NCI-H1436 treated with DMSO at 0.1 percent for 48 hours (cell line): Measurements from ENCODE around the gene ULK4.
"Not testable (repeated sequence)": the region's sequence is repeated elsewhere in the genome, so short reads cannot be mapped to it uniquely, and the experiment has no call there.

Experiments used
- DNase-seq: peaks from one replicate; lab custom pipeline; 2025; lab: John Stamatoyannopoulos, UW

Gene ULK4

DNA sequence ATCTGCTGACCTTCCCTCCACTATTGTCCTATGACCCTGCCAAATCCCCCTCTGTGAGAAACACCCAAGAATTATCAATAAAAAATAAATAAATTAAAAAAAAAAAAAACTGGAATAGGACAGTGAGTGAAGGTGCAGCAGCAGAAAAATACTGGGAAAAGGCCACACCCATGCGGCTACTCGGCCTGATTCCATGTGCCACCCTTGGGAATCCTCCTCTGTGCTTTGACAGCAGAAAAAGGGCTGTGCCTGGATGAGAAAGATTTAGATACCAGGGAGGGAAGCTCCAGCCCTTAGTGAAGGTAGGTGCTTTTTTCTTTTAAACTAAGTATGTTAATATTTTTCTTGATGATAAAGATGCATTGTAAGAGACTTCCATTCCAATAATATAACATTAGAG is 654.8 kb downstream of the ULK4 start:
- DNase-seq = no peak

DNA sequence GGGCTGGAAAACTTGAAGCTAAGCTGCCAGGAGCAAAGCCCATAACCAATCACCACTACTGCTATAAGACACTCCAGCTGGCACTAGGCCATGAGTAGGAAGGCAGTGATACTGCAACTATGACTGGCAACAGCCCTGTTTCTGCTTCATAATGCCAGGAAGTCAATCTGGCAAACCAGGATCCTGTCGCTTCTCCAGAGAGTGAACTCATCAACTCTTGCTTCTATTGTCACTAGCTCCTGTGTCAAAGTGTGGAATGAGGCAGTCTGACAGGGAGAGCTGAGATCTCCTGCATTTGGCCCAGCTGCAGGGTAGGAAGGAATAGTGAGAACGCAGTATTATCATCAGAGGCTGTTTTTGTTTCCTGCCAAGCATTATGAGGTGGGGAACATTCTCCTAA is 657.3 kb downstream of the ULK4 start:
- DNase-seq = no peak

DNA sequence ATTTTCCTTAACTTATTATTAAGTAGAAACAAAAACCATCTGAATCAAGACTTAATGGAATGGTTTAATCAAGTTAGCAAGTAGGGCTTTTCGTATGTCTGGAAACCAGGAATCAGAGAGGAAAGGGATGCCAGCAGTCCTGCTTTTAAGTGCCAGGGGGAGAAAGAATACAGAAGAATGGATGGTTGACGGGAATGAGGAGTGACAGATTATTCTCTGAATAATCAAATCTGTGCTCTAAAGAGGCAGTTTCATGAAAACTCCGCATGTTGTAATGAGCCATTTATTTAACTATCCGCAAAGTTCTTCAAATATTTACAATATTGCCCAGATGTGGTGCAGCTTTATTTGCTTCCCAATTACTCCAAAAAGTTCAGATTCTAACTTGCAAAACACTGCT is 659.6 kb downstream of the ULK4 start:
- DNase-seq = no peak

DNA sequence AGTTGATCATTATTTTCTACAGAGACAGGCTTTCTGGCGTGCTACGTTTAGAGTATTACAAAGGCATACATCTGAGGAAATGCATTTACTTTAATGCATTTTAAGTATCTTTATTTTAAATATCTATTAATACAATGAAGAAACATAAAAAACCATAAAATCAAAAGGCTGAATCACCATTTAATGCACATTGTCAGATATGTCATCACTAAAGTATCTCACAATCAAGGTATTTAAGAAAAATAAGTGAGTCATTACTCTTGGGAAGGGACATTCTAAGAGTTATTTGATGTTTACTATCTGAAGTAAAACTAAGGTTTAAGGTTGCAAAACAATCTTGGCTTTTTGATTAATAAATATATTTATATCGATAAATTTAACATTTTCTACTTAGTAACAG is 660.4 kb downstream of the ULK4 start:
- no peak for DNase-seq

DNA sequence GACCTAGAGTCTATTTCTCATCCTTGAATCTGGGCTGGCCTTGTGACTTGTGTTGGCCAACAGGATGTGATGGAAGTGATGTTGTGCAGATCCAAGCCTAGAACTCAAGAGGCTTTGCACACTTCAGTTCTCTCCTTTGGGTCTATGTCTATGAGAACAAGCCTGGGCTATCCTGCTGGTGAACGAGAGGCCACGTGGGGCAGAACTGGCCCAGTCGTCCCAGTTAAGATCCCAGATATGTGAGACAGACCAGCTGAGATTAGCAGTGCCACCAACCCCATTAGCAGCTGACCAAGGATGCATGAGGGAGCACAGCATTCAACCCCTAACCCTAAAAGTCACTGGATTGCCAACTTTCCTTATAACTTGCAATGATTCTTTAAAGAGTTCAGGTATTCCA is 662.9 kb downstream of the ULK4 start:
- DNase-seq = no peak

DNA sequence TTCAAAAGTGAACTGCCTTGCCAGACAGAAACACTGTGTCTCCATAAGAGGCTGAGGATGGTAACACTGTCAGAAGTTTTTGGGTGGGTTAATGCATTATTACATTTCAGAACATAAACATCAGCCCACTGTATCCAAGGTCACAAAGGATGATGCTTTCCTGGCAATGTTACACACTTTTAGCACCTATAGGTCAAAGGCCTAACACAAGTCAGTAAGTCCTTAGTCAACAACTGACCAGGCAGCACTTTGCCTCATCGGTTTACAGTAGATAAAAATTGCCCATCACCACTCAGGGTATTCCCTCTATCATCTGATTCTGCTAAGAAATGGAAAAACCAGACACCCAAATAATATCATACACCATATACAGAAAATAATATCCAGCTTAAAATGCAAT is 664.2 kb downstream of the ULK4 start:
- no peak for DNase-seq

DNA sequence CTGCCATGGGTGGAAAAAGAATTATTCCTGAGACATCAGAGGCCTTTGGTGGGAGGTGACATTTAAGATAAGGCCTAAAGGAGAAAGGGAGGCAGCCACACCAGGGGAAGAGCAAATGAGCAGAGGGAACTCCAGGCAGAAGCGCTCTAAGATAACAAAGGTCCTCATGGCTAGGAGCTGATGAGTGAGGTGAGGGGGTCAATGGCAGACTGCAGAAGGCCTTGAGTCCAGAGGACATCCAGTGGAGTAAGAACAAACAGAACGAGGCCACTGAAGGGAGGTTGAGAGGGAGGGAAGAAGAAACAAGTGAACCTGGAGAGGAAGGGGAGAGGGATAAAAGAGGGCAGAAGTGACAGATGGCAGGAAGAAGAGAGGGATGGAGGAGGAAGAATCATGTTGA is 665.3 kb downstream of the ULK4 start:
- DNase-seq = no peak

DNA sequence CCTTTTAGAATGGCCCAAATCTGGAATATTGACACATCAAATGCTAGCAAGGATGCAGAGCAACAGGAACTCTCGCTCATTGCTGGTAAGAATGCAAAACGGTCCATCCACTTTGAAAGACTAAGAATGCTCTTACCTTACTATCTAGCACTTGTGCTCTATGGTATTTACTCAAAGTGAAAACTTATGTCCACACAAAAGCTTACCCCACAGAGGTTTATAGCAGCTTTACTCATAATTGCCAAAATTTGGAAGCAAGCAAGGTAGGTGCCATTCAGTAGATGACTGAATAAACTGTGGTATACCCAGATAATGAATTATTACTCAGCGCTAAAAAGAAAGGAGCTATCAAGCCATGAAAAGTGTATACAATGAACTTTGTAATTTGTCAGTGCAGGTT is 666.2 kb downstream of the ULK4 start:
- DNase-seq = no peak

DNA sequence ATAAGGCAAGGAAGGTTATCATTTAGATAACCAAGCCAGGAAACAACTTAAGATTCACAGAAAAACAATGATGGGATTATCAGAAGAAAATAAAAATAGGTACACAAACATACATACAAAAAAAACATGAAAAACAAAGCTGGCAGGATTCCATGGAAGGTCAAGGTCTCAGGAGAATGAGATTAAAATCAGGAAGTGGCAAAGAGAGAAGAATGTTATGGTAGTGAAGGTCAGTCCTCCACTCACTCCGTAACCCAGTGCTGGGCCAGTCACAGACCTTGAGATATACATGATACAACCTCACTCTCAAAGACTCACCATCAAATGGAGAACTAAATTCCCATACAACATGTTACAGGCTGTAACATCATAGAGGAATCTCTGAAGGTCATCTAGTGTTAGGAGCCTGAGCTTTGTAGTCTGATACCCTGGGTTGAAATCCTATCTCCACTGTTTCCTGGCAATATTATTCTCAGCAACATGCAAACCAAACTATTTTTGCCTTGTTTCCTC is 668.7 kb downstream of the ULK4 start:
- no peak for DNase-seq

DNA sequence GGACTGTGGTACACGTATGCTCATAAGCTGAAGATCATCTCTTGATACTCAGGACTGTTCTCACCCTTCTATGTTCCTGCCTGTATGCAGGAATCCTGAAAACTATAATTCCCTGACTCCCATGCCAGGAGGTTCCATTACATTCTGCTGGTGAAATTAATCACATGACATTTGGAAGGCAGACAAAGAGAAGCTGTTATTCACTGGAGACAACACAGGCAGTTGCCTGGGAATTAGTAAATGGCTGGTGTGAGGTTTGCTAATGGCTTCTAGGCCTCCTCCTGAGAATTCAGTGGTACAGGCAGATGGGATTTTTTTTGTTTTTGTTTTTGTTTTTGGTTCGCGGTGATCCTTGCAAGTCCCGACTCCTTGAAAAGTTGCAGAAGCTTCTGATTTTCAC is 671.2 kb downstream of the ULK4 start:
- no peak for DNase-seq

DNA sequence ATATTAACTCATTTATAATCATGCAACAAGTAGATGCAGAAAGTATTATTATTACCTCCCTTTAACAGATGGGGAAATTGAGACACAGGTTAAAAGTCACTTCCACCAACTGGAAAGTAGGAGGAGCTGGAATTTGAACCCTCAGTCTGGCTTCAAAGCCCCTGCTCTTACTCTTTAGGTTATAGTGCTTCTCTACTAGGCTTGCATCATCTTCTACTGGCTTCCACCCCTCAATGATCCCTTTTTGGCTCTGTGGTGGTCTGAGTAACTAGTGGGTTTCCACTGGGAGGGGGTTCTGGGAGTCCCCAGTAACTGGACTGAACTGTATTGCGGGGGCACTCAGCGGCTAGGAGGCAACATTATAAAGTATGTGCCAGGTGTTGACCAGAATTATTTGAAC is 671.6 kb downstream of the ULK4 start:
- no peak for DNase-seq

DNA sequence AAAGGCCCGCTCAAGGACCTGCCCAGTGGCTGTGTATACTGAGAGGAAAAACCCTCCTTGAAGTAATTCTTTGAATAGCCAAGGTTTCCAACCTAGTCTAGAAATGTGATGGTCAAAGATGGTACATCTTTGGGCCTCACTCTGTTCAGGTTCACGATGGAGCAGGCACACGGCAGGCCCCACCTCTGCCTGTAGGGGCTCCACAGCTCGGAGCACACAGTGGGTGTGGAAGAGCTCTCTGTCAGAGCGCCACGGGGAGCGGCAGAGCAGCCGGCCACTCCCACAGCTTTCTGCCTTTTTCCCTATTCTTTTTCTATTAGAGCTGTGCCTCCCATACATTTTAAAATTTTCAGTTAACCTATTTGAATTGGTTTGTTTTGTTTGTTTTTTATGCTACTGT is 673.1 kb downstream of the ULK4 start:
- no peak for DNase-seq

DNA sequence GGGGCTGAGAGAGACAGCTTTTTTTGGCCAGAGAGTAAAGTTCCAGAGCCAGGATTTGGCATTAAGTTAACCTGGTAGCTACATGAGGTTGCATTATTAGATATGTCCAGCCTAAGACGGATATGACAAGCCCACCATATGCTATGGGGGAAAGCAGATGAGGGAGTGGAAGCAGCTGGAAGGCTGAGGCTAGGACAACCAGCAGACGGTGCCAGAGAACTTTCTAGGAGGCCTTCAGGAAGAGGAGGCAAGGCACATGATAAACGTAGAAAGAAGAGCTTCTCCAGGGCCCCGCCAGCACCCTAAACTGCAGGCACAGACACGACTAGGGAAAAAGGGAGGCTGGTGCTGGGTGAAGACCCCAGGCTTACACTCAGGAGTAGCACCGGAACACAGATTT is 675.6 kb downstream of the ULK4 start:
- DNase-seq = no peak

DNA sequence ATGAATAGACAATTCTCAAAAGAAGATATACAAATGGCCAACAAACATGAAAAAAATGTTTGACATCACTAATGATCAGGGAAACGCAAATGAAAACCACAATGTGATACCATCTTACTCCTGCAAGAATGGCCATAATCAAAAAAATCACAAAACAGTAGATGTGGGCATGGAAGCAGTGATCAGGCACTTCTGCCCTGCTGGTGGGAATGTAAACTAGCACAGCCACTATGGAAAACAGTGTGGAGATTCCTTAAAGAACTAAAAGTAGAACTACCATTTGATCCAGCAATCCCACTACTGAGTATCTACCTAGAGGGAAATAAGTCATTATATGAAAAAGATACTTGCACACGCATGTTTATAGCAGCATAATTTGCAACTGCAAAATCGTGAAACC is 677.0 kb downstream of the ULK4 start:
- not testable (repeated sequence) for DNase-seq

DNA sequence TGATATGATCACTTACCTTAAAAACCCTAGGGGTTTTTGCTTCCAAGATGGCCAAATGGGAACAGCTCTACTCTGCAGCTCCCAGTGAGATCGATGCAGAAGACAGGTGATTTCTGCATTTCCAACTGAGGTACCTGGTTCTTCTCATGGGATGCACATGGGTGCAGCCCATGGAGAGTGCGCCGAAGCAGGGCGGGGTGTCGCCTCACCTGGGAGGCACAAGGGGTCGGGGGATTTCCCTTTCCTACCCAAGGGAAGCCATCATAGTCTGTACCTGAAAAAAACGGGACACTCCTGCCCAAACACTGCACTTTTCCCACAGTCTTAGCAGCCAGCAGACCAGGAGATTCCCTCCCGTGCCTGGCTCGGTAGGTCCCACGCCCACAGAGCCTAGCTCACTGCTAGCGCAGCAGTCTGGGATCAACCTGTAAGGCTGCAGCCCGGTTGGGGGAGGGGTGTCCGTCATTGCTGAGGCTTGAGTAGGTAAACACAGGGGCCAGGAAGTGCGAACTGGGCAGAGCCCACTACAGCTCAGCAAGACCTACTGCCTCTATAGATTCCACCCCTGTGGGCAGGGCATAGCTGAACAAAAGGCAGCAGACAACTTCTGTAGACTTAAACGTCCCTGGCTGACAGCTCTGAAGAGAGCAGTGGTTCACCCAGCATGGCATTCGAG is 684.0 kb downstream of the ULK4 start:
- DNase-seq = no peak

DNA sequence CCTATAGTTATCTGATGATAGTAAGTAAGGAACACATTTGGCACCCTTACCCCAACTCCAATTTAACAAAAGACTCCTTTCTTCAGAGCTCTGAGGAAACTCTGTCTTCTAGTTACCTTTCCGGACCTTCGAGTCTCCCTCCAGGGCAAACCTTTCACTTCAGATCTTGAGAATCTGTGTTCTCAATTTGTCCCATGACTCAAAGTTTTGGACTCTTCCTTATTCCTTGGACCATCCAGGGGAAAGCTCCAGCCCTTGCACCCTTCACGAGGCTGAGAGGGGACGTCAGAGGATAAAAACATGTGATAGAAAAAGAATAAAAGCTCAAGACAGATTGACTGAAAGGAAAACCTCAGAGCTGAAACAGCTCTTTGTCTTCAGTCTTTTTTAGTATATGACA is 685.7 kb downstream of the ULK4 start:
- DNase-seq = no peak

DNA sequence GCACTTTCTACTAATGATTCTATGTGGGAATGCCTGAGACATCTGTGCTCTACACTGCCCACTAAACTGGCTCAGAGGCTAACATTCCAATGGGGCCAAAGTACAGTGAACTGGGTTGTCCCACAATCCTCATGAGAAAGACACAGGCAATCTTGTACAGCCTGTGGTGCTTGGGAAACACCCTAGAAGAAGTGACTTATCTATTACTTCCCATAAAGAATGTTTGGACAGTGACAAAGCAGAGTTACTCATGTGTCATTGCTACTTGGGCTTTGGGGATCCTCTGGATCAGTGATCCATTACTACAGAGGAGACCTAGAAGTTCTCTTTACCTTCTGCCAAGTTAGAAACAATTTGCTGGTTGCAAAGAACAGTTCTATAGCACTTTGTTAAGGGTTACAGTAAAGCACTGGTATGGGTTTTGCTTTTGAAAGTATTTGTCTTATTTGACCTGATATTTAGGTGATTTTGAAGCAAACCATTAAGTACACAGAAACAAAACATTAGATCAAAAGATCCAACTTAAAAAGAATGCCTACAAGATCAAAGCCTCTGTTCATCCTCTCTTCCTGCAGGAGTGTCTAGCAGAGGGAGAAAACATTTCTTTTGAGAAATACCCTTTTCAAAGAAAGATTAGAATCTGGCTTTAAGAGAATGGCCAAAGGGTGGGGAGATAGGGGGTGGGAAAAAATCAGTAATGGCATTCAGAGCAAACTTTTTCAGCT is 686.8 kb downstream of the ULK4 start:
- DNase-seq = no peak

DNA sequence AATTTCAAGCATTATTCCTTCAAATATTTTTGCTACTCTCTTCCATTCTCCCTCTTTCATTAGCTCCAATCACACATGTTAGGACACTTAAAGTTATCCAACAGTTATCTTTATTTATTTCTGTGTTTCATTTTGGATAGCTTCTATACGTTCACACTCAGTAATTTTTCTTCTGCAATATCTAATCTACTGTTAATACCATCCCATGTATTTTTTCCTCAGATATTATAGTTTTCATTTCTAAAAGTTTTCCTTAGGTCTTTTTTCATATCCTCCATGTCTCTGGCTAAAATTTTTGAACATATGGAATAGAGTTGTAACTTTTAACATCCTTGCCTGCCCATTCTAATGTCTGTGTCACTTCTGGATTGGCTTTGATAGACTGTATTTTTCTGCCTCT is 689.2 kb downstream of the ULK4 start:
- DNase-seq = no peak

DNA sequence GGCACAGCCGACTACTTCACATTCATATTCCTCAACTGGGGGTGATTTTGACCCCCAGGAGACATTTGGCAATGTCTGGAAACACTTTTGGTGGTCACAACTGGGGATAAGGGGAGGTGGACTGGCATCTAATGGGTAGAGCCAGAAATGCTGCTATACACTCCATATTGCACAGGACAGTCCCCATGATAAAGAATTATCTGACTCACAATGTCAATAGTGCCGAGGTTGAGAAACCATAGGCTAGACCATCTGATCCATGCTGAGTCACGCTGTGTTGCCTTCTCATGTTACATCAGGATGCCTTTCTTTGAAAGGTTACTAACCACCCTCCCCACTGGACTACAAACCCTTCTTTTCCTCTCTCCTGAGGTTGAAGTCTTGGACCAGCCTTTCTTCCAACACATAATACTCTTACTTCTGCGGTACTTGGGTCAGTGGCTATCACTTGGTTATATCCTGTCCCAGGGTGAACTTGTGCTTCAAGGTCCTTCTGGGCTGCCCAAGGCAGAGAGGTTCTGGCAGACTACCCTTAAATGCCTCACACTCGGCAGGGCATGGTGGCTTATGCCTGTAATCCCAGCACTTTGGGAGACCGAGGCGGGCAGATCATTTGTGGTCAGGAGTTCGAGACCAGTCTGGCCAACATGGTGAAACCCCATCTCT is 693.8 kb downstream of the ULK4 start:
- DNase-seq = no peak

DNA sequence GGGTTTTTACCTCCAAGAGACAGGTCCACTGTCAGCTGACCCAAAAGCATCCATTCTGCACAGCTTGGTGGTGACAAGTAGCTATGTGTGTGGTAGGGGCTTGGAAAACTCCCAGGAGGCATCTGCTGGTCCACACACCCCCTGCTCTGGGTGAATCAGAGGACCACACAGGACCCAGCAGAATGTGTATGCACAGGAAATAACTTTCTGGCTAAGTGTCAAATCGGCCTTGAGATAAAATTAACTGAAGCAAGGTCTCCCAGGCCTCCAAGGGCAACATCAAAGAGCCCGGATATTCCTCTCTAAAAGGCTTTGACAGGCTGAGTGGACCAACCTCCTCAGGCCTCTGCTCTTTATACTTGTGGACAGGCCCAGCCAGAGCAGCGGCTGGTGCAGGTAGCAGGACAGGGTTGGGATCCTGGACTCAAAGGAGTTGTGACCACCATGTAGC is 696.1 kb downstream of the ULK4 start:
- no peak for DNase-seq

DNA sequence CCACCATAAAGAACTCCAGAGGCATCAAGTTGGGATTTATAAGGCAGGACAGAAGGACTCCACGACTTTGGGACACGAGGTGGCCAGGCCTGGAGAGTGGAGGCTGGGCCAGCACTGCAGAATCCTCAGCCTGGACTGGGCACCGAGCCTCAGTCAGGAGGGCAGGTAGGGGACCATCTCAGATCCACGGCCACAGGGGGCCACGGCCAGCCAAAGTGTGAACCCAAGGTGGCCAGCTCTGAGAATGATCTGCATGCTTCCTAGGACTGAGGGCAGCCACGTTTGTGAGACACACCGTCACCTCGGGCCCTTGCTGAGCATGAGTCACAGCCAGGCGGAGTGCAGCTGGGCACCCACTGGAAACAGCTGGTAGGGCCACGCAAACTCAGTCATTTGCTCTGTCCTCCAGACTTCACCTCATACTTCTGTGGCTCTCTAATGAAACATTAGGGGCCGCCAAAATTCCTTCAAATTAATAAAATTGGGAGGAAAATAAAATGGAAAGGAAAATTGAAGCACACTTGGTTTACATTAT is 696.8 kb downstream of the ULK4 start:
- DNase-seq = no peak

DNA sequence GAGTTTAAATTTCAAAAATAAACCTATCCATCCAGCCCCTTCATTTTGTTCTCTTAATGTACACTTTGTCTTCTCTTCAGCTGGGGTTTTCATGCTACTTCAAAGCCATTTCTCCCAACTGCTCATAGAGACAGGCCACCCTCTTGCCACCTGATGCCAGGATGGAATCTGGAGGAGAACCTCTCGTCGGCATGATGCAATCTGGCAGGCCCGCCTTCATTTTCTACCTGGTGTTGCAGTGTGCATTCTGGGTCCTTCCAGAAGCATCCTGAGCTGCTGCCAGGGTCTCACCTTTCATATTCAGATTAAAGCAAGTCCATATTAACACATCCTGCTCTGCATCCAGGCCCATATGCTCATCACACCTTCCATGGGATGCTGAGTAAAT is 701.8 kb downstream of the ULK4 start:
- no peak for DNase-seq

DNA sequence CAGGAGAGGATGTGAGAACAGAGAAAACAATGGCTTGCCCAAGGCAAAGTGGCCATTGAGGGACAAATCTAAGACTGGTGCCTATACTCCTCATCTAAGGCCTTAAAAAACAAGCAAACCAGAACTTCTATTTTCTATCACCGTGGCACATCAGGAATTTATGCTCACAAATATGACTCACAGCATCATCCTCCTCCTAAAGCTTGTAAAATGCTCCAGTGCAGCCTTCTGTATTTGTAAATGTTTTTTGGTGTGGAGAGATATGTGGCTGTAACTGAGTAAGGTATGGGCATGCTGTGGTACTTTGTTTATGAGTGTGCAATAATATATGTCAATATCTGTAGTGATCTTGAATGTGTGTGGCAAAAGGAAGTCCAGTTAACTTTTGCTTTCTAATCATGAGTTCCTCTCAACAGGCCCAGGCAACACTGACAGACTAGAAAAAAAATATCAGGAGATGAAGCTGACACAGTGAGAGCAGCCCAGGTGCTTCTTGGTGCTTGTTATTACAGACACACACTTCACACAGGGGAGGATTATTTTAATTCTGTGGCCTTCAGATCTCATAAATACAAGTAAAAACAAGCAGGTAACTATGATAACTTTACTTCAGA is 702.3 kb downstream of the ULK4 start:
- DNase-seq = no peak
